HepG2 (cell line): ENCODE results near the gene SMG5. TPM values are rescaled to one million over a fixed set of nuclear protein-coding genes. Genes with fewer than 3 reads are reported as not detected.
A peak's percentile ranks its signal among the peaks of the same experiment; 100 is the strongest.

Source experiments
- ASH2L ChIP-seq: fragments of 300-600, 200-600 bp; sonication (generic); IDR thresholded peaks from 2 replicates; pipeline ENCODE4 v1.7.0; 2017; ENCODE audit warnings: low read depth, mild to moderate bottlenecking, moderate library complexity, mixed read lengths, low read length; ENCODE audit not compliant: insufficient read length
- FOXO1 ChIP-seq: sonication (generic); formaldehyde crosslinking; IDR thresholded peaks from 2 replicates; pipeline ENCODE4 v1.4.0; 2020; ENCODE audit warnings: missing genetic modification reagents
- HHEX ChIP-seq: IDR thresholded peaks from 2 replicates; pipeline ENCODE4 v1.6.1; 2016; ENCODE audit warnings: control low read depth
- KLF15 ChIP-seq: sonication (generic); formaldehyde crosslinking; IDR thresholded peaks from 2 replicates; pipeline ENCODE4 v1.8.1; 2023; ENCODE audit warnings: borderline replicate concordance, mild to moderate bottlenecking, inconsistent platforms, missing genetic modification reagents, mixed read lengths
- NBN ChIP-seq: fragments of 450-650 bp; conservative IDR thresholded peaks from 2 replicates; pipeline ENCODE4 v1.6.1; 2017
- ONECUT2 ChIP-seq: sonication (generic); formaldehyde crosslinking; IDR thresholded peaks from 2 replicates; pipeline ENCODE4 v1.4.0; 2020; ENCODE audit warnings: missing genetic modification reagents
- PBX2 ChIP-seq: IDR thresholded peaks from 2 replicates; pipeline ENCODE4 v1.6.1; 2016; ENCODE audit warnings: control low read depth
- TRAFD1 ChIP-seq: sonication (generic); formaldehyde crosslinking; IDR thresholded peaks from 2 replicates; pipeline ENCODE4 v1.5.1; 2020; ENCODE audit warnings: missing genetic modification reagents, mild to moderate bottlenecking, borderline replicate concordance
- YEATS2 ChIP-seq: sonication (generic); formaldehyde crosslinking; IDR thresholded peaks from 2 replicates; pipeline ENCODE4 v1.4.0; 2020; ENCODE audit warnings: missing genetic modification reagents, borderline replicate concordance
- ZC3H4 ChIP-seq: sonication (generic); formaldehyde crosslinking; IDR thresholded peaks from 2 replicates; pipeline ENCODE4 v1.4.0; 2020; ENCODE audit warnings: missing genetic modification reagents, borderline replicate concordance
- ZFYVE20 ChIP-seq: sonication (generic); formaldehyde crosslinking; IDR thresholded peaks from 2 replicates; pipeline ENCODE4 v1.8.0; 2023; ENCODE audit warnings: low read depth, mild to moderate bottlenecking, moderate library complexity, missing genetic modification reagents, borderline replicate concordance
- ZNF510 ChIP-seq: sonication (generic); formaldehyde crosslinking; IDR thresholded peaks from 2 replicates; pipeline ENCODE4 v1.4.0; 2020; ENCODE audit warnings: low read depth, mild to moderate bottlenecking, missing genetic modification reagents
- polyA plus RNA-seq, 8 experiments: library from polyadenylated mRNA; depleted of rRNA in 3 of 8; stranded (reverse) in 7 of 8; unstranded in 1 of 8; fragments of >200 nt; fragmentation: Illumina TruSeq in 4 of 8; extraction: Trizol in 4 of 8; gene quantifications; 2 replicates each; pipeline versions ENCODE4 v1.2.1 to v1.2.3, GENCODE V29; 2011 to 2016; ENCODE audit warnings: low read depth in 4 of 8, missing spikeins in 1 of 8, mixed read lengths in 1 of 8; ENCODE audit not compliant: insufficient read depth in 1 of 8
- total RNA-seq, 5 experiments: library from RNA; depleted of rRNA; stranded (reverse); fragments of >200 nt; fragmentation: Illumina TruSeq; extraction: Trizol; gene quantifications; 2 replicates each; pipeline ENCODE4 v1.2.3, GENCODE V29; 2016; ENCODE audit warnings: low read depth in 1 of 5
- TF ChIP-seq, protein P1 (sequence below): sonication (generic); formaldehyde crosslinking; IDR thresholded peaks from 2 replicates; pipeline ENCODE4 v1.4.0; 2020; ENCODE audit warnings: mild to moderate bottlenecking, missing genetic modification reagents, borderline replicate concordance
- TF ChIP-seq, protein P2 (sequence below): sonication (generic); formaldehyde crosslinking; IDR thresholded peaks from 2 replicates; pipeline ENCODE4 v1.5.0; 2020; ENCODE audit warnings: missing genetic modification reagents
- TF ChIP-seq, protein P3 (sequence below): sonication (generic); formaldehyde crosslinking; IDR thresholded peaks from 2 replicates; pipeline ENCODE4 v1.5.0; 2020; ENCODE audit warnings: mild to moderate bottlenecking, missing genetic modification reagents, borderline replicate concordance

Gene SMG5
- total and polyA plus RNA-seq, 2 of the 13 experiments (the other 11 are each of a cell fraction or from before 2014, with no cell fraction given): 50.5 to 84.0 TPM

- TF ChIP-seq, protein P1, sequence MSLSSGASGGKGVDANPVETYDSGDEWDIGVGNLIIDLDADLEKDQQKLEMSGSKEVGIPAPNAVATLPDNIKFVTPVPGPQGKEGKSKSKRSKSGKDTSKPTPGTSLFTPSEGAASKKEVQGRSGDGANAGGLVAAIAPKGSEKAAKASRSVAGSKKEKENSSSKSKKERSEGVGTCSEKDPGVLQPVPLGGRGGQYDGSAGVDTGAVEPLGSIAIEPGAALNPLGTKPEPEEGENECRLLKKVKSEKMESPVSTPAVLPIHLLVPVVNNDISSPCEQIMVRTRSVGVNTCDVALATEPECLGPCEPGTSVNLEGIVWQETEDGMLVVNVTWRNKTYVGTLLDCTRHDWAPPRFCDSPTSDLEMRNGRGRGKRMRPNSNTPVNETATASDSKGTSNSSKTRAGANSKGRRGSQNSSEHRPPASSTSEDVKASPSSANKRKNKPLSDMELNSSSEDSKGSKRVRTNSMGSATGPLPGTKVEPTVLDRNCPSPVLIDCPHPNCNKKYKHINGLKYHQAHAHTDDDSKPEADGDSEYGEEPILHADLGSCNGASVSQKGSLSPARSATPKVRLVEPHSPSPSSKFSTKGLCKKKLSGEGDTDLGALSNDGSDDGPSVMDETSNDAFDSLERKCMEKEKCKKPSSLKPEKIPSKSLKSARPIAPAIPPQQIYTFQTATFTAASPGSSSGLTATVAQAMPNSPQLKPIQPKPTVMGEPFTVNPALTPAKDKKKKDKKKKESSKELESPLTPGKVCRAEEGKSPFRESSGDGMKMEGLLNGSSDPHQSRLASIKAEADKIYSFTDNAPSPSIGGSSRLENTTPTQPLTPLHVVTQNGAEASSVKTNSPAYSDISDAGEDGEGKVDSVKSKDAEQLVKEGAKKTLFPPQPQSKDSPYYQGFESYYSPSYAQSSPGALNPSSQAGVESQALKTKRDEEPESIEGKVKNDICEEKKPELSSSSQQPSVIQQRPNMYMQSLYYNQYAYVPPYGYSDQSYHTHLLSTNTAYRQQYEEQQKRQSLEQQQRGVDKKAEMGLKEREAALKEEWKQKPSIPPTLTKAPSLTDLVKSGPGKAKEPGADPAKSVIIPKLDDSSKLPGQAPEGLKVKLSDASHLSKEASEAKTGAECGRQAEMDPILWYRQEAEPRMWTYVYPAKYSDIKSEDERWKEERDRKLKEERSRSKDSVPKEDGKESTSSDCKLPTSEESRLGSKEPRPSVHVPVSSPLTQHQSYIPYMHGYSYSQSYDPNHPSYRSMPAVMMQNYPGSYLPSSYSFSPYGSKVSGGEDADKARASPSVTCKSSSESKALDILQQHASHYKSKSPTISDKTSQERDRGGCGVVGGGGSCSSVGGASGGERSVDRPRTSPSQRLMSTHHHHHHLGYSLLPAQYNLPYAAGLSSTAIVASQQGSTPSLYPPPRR (CRISPR knock-in tag): 0 out of 2 replicates have a peak, but pooled peaks have one; percentile 34
- TF ChIP-seq YEATS2 (peak; percentile 99), ZFYVE20 (no peak), KLF15 (CRISPR knock-in tag) (no peak), ZC3H4 (CRISPR knock-in tag) (no peak), HHEX (CRISPR knock-in tag) (peak; percentile 83), FOXO1 (CRISPR knock-in tag) (peak; percentile 56; the same call in 1 of the 2 replicates), ZNF510 (CRISPR knock-in tag) (no peak), ASH2L (peak; percentile 87), ONECUT2 (0 out of 2 replicates have a peak, but pooled peaks have one; percentile 22), PBX2 (no peak), TRAFD1 (no peak), NBN (no peak)
- TF ChIP-seq, protein P2, sequence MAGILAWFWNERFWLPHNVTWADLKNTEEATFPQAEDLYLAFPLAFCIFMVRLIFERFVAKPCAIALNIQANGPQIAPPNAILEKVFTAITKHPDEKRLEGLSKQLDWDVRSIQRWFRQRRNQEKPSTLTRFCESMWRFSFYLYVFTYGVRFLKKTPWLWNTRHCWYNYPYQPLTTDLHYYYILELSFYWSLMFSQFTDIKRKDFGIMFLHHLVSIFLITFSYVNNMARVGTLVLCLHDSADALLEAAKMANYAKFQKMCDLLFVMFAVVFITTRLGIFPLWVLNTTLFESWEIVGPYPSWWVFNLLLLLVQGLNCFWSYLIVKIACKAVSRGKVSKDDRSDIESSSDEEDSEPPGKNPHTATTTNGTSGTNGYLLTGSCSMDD (CRISPR knock-in tag): no peak
- TF ChIP-seq, protein P3, sequence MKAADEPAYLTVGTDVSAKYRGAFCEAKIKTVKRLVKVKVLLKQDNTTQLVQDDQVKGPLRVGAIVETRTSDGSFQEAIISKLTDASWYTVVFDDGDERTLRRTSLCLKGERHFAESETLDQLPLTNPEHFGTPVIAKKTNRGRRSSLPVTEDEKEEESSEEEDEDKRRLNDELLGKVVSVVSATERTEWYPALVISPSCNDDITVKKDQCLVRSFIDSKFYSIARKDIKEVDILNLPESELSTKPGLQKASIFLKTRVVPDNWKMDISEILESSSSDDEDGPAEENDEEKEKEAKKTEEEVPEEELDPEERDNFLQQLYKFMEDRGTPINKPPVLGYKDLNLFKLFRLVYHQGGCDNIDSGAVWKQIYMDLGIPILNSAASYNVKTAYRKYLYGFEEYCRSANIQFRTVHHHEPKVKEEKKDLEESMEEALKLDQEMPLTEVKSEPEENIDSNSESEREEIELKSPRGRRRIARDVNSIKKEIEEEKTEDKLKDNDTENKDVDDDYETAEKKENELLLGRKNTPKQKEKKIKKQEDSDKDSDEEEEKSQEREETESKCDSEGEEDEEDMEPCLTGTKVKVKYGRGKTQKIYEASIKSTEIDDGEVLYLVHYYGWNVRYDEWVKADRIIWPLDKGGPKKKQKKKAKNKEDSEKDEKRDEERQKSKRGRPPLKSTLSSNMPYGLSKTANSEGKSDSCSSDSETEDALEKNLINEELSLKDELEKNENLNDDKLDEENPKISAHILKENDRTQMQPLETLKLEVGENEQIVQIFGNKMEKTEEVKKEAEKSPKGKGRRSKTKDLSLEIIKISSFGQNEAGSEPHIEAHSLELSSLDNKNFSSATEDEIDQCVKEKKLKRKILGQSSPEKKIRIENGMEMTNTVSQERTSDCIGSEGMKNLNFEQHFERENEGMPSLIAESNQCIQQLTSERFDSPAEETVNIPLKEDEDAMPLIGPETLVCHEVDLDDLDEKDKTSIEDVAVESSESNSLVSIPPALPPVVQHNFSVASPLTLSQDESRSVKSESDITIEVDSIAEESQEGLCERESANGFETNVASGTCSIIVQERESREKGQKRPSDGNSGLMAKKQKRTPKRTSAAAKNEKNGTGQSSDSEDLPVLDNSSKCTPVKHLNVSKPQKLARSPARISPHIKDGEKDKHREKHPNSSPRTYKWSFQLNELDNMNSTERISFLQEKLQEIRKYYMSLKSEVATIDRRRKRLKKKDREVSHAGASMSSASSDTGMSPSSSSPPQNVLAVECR: peak; percentile 93
These were observed at the start of gene SMG5 (continued) for GRCh38 chr1:156282479-156283222.
